GM12892 (cell line): ENCODE results near the gene ULK4.

Experiments
- POLR2A ChIP-seq: IDR thresholded peaks from 2 replicates; pipeline ENCODE4 v1.6.1; 2011; ENCODE audit warnings: low read depth, low read length, control low read depth
- POLR2AphosphoS5 ChIP-seq: IDR thresholded peaks from 2 replicates; pipeline ENCODE4 v1.6.1; 2011; ENCODE audit warnings: low read depth, low read length, control low read depth
- TAF1 ChIP-seq: IDR thresholded peaks from 2 replicates; pipeline ENCODE4 v1.6.1; 2011; ENCODE audit warnings: low read depth, mild to moderate bottlenecking, control low read depth, low read length, borderline replicate concordance

- TF ChIP-seq TAF1 (no peak), POLR2A (no peak), POLR2AphosphoS5 (no peak)
These were observed 309.4 kb downstream of the ULK4 start for GRCh38 chr3:41652506-41652905.
